CD8-positive, alpha-beta memory T cell (primary cell): ENCODE results near the gene ANKRD31. TPM values are rescaled to one million over a fixed set of nuclear protein-coding genes. Genes with fewer than 3 reads are reported as not detected.

Experiments
- CTCF ChIA-PET: fragments of 350-600 bp; sonication (Branson Sonifier 250); formaldehyde crosslinking; loops from one replicate; lab custom pipeline; 2021; ENCODE audit warnings: antibody characterized with exemption; lab: Charles Lee
- POLR2A ChIA-PET: fragments of 350-600 bp; sonication (Branson Sonifier 250); formaldehyde crosslinking; loops from one replicate; lab custom pipeline; 2021; ENCODE audit warnings: antibody characterized with exemption; lab: Charles Lee
- DNase-seq, 5 donors: peaks; one replicate each; pipeline versions ENCODE4 v3.0.0 to v3.0.0-alpha.2; 2020 to 2022; ENCODE audit warnings: mixed read lengths in 1 of 5
- H3K27ac ChIP-seq: one replicate; pipeline ENCODE4 v1.7.0; 2013; ENCODE audit warnings: low read depth, mild to moderate bottlenecking, low read length, moderate library complexity
- H3K27me3 ChIP-seq: 2 replicates; pipeline ENCODE4 v1.7.0; 2013; ENCODE audit warnings: low read length, mild to moderate bottlenecking; ENCODE audit not compliant: insufficient read depth, poor library complexity, severe bottlenecking
- H3K36me3 ChIP-seq: 2 replicates; pipeline ENCODE4 v1.7.0; 2013; ENCODE audit warnings: mild to moderate bottlenecking, low read length, moderate library complexity; ENCODE audit not compliant: insufficient read depth
- H3K4me1 ChIP-seq: 2 replicates; pipeline ENCODE4 v1.7.0; 2013; ENCODE audit warnings: mild to moderate bottlenecking, low read length, moderate library complexity; ENCODE audit not compliant: insufficient read depth
- H3K4me3 ChIP-seq: 2 replicates; pipeline ENCODE4 v1.7.0; 2013; ENCODE audit warnings: mild to moderate bottlenecking, low read length
- H3K9me3 ChIP-seq: 2 replicates; pipeline ENCODE4 v1.7.0; 2013; ENCODE audit warnings: mild to moderate bottlenecking, low read length
- H3K27ac Mint-ChIP-seq, 8 donors: one replicate each; pipeline ENCODE4 v1.8.0; 2020 to 2021; ENCODE audit warnings: mixed read lengths in 8 of 8, mild to moderate bottlenecking in 6 of 8, inconsistent platforms in 3 of 8, moderate library complexity in 3 of 8
- H3K27me3 Mint-ChIP-seq, 2 donors: one replicate each; pipeline ENCODE4 v1.8.0; 2020 to 2021; ENCODE audit warnings: mixed read lengths in 2 of 2, mild to moderate bottlenecking in 1 of 2, moderate library complexity in 1 of 2
- H3K36me3 Mint-ChIP-seq, 3 donors: one replicate each; pipeline ENCODE4 v1.8.0; 2020 to 2021; ENCODE audit warnings: mixed read lengths in 3 of 3, inconsistent platforms in 1 of 3, mild to moderate bottlenecking in 1 of 3
- H3K4me1 Mint-ChIP-seq, 3 donors: one replicate each; pipeline ENCODE4 v1.8.0; 2020 to 2021; ENCODE audit warnings: mixed read lengths in 3 of 3, inconsistent platforms in 1 of 3, mild to moderate bottlenecking in 1 of 3
- H3K4me3 Mint-ChIP-seq, 7 donors: one replicate each; pipeline ENCODE4 v1.8.0; 2020 to 2021; ENCODE audit warnings: mixed read lengths in 7 of 7, mild to moderate bottlenecking in 6 of 7, moderate library complexity in 4 of 7, inconsistent platforms in 2 of 7
- H3K9me3 Mint-ChIP-seq, 5 donors: one replicate each; pipeline ENCODE4 v1.8.0; 2020 to 2022; ENCODE audit warnings: mixed read lengths in 5 of 5, mild to moderate bottlenecking in 3 of 5, moderate library complexity in 2 of 5, inconsistent platforms in 1 of 5
- polyA plus RNA-seq: library from polyadenylated mRNA; unstranded; fragments of 300-500 nt; fragmentation: Illumina TruSeq; gene quantifications from one replicate; pipeline ENCODE4 v1.2.3, GENCODE V29; 2021
- total RNA-seq, 2 experiments: library from RNA; stranded (reverse); gene quantifications; one replicate each; pipeline ENCODE4 v1.2.3, GENCODE V29; 2021

ANKRD31 gene
- total and polyA plus RNA-seq, 3 experiments from 2014 or later: 0.33 to 0.66 (median 0.64) TPM

- H3K9me3 ChIP-seq: no peaks in the 10 kb centered on the region
- H3K4me3 ChIP-seq: no peak overlapping the region
- H3K27me3 ChIP-seq: no peaks in the 10 kb centered on the region
- H3K9me3 Mint-ChIP-seq: peaks cover 0 to 7% (median 0%) of the 10 kb centered on the region in 5 donors
- no peak overlapping the region for H3K27ac ChIP-seq
- ChIA-PET POLR2A (no interaction called here), CTCF (interaction anchor here (1.1 kb wide), 1 partner anchor 21 kb away, joined by 3 read pairs; no protein-coding TSS in a partner anchor)
- DNase-seq: no peak
- H3K4me1 ChIP-seq: no peaks in the 10 kb centered on the region
- no peak overlapping the region for H3K4me3 Mint-ChIP-seq
- peaks cover 3 to 11% of the 10 kb centered on the region in 2 donors for H3K27me3 Mint-ChIP-seq
- H3K36me3 Mint-ChIP-seq: peaks cover 0 to 5% (median 0%) of the 10 kb centered on the region in 3 donors
- no peak overlapping the region for H3K27ac Mint-ChIP-seq
- no peaks in the 10 kb centered on the region for H3K36me3 ChIP-seq
- no peaks in the 10 kb centered on the region for H3K4me1 Mint-ChIP-seq
Observed at GRCh38 chr5:75071100-75071499, 165.6 kb downstream of the ANKRD31 start.

GRCh38 chr5:75067434-75067833, 169.2 kb downstream of the ANKRD31 start:
- Histone ChIP-seq H3K4me3 (no peak overlapping the region), H3K27me3 (no peaks in the 10 kb centered on the region), H3K9me3 (no peaks in the 10 kb centered on the region), H3K4me1 (peaks cover 8% of the 10 kb centered on the region), H3K27ac (no peak overlapping the region), H3K36me3 (no peaks in the 10 kb centered on the region)
- Mint-ChIP-seq H3K4me1 (peaks cover 1 to 9% (median 8%) of the 10 kb centered on the region in 3 donors), H3K4me3 (no peak overlapping the region), H3K9me3 (peaks cover 0 to 7% (median 0%) of the 10 kb centered on the region in 5 donors), H3K27me3 (peaks cover 2 to 6% of the 10 kb centered on the region in 2 donors), H3K36me3 (peaks cover 0 to 5% (median 0%) of the 10 kb centered on the region in 3 donors), H3K27ac (no peak overlapping the region)
- ChIA-PET POLR2A (no interaction called here), CTCF (no interaction called here)
- no peak for DNase-seq

- CTCF ChIA-PET: no interaction called here
- H3K27me3 Mint-ChIP-seq: peaks cover 0 to 4% of the 10 kb centered on the region in 2 donors
- H3K36me3 ChIP-seq: no peaks in the 10 kb centered on the region
- no peaks in the 10 kb centered on the region for H3K27me3 ChIP-seq
- POLR2A ChIA-PET: no interaction called here
- H3K36me3 Mint-ChIP-seq: peaks cover 0 to 5% (median 0%) of the 10 kb centered on the region in 3 donors
- H3K4me1 Mint-ChIP-seq: peaks cover 14 to 47% (median 37%) of the 10 kb centered on the region in 3 donors
- H3K4me1 ChIP-seq: peaks cover 47% of the 10 kb centered on the region
- H3K27ac Mint-ChIP-seq: peak overlapping the region in 2 of 8 donors; percentile 13 to 52
- no peak overlapping the region for H3K4me3 ChIP-seq
- no peaks in the 10 kb centered on the region for H3K9me3 Mint-ChIP-seq
- no peak overlapping the region for H3K27ac ChIP-seq
- no peak overlapping the region for H3K4me3 Mint-ChIP-seq
- no peaks in the 10 kb centered on the region for H3K9me3 ChIP-seq
- no peak for DNase-seq
Observed at GRCh38 chr5:75062925-75063531, 173.7 kb downstream of the ANKRD31 start.

GRCh38 chr5:75059912-75060545, 176.6 kb downstream of the ANKRD31 start:
- H3K9me3 ChIP-seq: no peaks in the 10 kb centered on the region
- Mint-ChIP-seq H3K9me3 (no peaks in the 10 kb centered on the region), H3K4me3 (peak overlapping the region in 6 of 7 donors; percentile 5 to 66 (median 12)), H3K36me3 (peaks cover 0 to 5% (median 0%) of the 10 kb centered on the region in 3 donors), H3K27me3 (peaks cover 0 to 2% of the 10 kb centered on the region in 2 donors), H3K4me1 (peaks cover 28 to 75% (median 65%) of the 10 kb centered on the region in 3 donors), H3K27ac (peak overlapping the region in 7 of 8 donors; percentile 45 to 97 (median 81))
- ChIA-PET CTCF (interaction anchor here (0.8 to 2.9 kb wide), 5 partner anchors 10 to 177 kb away, joined by 3 to 13 read pairs (median 3); partner anchors contain the start of gene ANKRD31), POLR2A (no interaction called here)
- H3K36me3 ChIP-seq: no peaks in the 10 kb centered on the region
- H3K4me1 ChIP-seq: peaks cover 77% of the 10 kb centered on the region
- H3K4me3 ChIP-seq: no peak overlapping the region
- H3K27ac ChIP-seq: no peak overlapping the region
- peak in 3 of 5 donors; percentile 56 to 89 (median 57) for DNase-seq
- no peaks in the 10 kb centered on the region for H3K27me3 ChIP-seq

- ChIA-PET CTCF (interaction anchor here (0.8 to 2.9 kb wide), 3 partner anchors 9 to 123 kb away, joined by 3 to 13 read pairs (median 3); no protein-coding TSS in a partner anchor), POLR2A (no interaction called here)
- H3K27ac Mint-ChIP-seq: peak overlapping the region; percentile 20 to 97 (median 68)
- peaks cover 37 to 85% (median 75%) of the 10 kb centered on the region in 3 donors for H3K4me1 Mint-ChIP-seq
- H3K27me3 Mint-ChIP-seq: peaks cover 0 to 4% of the 10 kb centered on the region in 2 donors
- Histone ChIP-seq H3K36me3 (no peaks in the 10 kb centered on the region), H3K27me3 (no peaks in the 10 kb centered on the region), H3K9me3 (no peaks in the 10 kb centered on the region), H3K4me1 (peaks cover 87% of the 10 kb centered on the region), H3K27ac (no peak overlapping the region), H3K4me3 (peak overlapping the region; percentile 31)
- peak overlapping the region in 4 of 7 donors; percentile 6 to 76 (median 46) for H3K4me3 Mint-ChIP-seq
- no peak for DNase-seq
- peaks cover 0 to 5% (median 0%) of the 10 kb centered on the region in 3 donors for H3K36me3 Mint-ChIP-seq
- no peaks in the 10 kb centered on the region for H3K9me3 Mint-ChIP-seq
Observed at GRCh38 chr5:75058986-75059535, 177.6 kb downstream of the ANKRD31 start.

GRCh38 chr5:75057561-75057960, 179.1 kb downstream of the ANKRD31 start:
- Histone ChIP-seq H3K36me3 (no peaks in the 10 kb centered on the region), H3K27me3 (no peaks in the 10 kb centered on the region), H3K9me3 (no peaks in the 10 kb centered on the region), H3K4me3 (no peak overlapping the region), H3K27ac (no peak overlapping the region), H3K4me1 (peaks cover 82% of the 10 kb centered on the region)
- peak in 2 of 5 donors; percentile 11 to 58 for DNase-seq
- Mint-ChIP-seq H3K9me3 (no peaks in the 10 kb centered on the region), H3K36me3 (peaks cover 0 to 3% (median 0%) of the 10 kb centered on the region in 3 donors), H3K4me3 (peak overlapping the region in 4 of 7 donors; percentile 2 to 76 (median 32)), H3K27ac (peak overlapping the region; percentile 6 to 97 (median 40)), H3K27me3 (peaks cover 0 to 4% of the 10 kb centered on the region in 2 donors), H3K4me1 (peaks cover 40 to 82% (median 72%) of the 10 kb centered on the region in 3 donors)
- ChIA-PET CTCF (interaction anchor here (1.2 kb wide), 1 partner anchor 180 kb away, joined by 3 read pairs; no protein-coding TSS in a partner anchor), POLR2A (no interaction called here)

- Mint-ChIP-seq H3K27ac (peak overlapping the region in 4 of 8 donors; percentile 10 to 73 (median 40)), H3K36me3 (peaks cover 0 to 6% (median 0%) of the 10 kb centered on the region in 3 donors), H3K4me1 (peaks cover 55 to 86% (median 85%) of the 10 kb centered on the region in 3 donors), H3K9me3 (no peaks in the 10 kb centered on the region), H3K27me3 (peaks cover 0 to 4% of the 10 kb centered on the region in 2 donors), H3K4me3 (peak overlapping the region in 6 of 7 donors; percentile 11 to 93 (median 59))
- H3K4me1 ChIP-seq: peaks cover 78% of the 10 kb centered on the region
- H3K27ac ChIP-seq: no peak overlapping the region
- ChIA-PET CTCF (interaction anchor here (1.5 kb wide), 1 partner anchor 181 kb away, joined by 5 read pairs; the partner anchor contains the start of gene ANKRD31), POLR2A (interaction anchor here (0.6 to 1.1 kb wide), 3 partner anchors 8 to 281 kb away, joined by 3 to 6 read pairs (median 3); partner anchors contain the start of gene HMGCR)
- no peaks in the 10 kb centered on the region for H3K27me3 ChIP-seq
- DNase-seq: no peak
- no peak overlapping the region for H3K4me3 ChIP-seq
- H3K36me3 ChIP-seq: no peaks in the 10 kb centered on the region
- H3K9me3 ChIP-seq: no peaks in the 10 kb centered on the region
Observed at GRCh38 chr5:75055727-75056144, 180.9 kb downstream of the ANKRD31 start.
